GM10248 (cell line): ENCODE data around the gene PCSK6.

Experiments used
- CTCF ChIA-PET: fragments of 300-600 bp; sonication (Branson Sonifier 250); formaldehyde crosslinking; extraction: SDS; loops from one replicate; lab custom pipeline; 2021; ENCODE audit warnings: antibody characterized with exemption; lab: Yijun Ruan, JAX
- POLR2A ChIA-PET: fragments of 350-650 bp; sonication (Branson Sonifier 250); formaldehyde crosslinking; extraction: SDS; loops from one replicate; lab custom pipeline; 2020; ENCODE audit warnings: antibody characterized with exemption; lab: Yijun Ruan, JAX
- DNase-seq: peaks from one replicate; pipeline ENCODE4 v3.0.0; 2012; ENCODE audit errors: extremely low spot score
- CTCF ChIP-seq: IDR thresholded peaks from 2 replicates; pipeline ENCODE4 v1.5.1; 2012; ENCODE audit warnings: mild to moderate bottlenecking, low read depth; ENCODE audit errors: extremely low read depth, missing control alignments, control extremely low read depth

The PCSK6 gene

DNA sequence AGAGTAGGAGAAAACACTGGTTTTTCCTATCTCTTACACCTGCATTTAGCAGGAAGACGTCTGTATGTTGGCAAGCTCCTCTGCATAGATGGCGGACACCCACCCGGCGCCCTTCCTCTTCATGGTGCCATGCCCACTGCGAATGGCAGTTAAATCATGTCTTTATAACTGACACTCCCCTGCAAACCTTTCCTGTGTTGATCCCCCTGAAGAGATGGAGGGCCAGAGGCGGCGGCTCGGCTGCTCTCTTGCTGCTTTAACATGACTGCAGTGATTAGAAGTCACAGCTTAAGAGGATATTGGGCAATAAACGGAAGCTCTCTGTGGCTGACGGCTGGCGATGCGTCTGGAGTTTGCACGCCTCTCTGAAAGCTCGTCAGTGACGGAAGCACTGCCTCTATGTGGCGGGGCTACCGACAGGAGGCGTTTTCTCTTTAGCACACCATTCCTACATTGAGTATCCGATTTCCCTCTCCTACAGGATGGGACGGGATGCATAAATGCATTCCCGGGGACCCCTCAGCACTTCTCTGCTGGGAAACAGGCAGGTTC lies 168.9 kb downstream of the PCSK6 start:
- ChIA-PET CTCF (interaction anchor here (0.6 to 2.2 kb wide), 7 partner anchors 8 to 333 kb away, joined by 3 to 9 read pairs (median 3); no protein-coding TSS in a partner anchor), POLR2A (no interaction called here)
- DNase-seq: peak; percentile 60
- peak; percentile 12 for TF ChIP-seq CTCF

DNA sequence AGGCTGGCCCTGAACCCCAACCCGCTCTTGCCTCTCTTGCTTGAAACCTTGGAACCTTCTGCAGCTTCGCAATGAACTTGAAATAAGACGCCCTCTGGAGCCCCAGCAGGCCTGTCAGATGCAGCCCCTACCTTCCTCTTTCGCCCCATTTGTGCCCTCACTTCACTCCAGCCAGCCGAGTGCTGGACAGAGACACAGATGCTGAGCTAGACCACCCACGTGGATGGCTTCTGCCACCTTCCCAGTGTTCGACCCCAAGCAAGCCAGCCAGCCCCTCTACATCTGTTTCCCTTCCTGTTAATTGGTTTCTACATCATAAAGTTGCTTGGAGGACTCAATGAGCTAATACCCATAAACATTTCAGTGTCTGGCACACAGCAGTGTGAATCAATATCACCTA lies 170.7 kb downstream of the PCSK6 start:
- DNase-seq: no peak
- TF ChIP-seq CTCF: no peak
- CTCF ChIA-PET: interaction anchor here (0.9 to 2.0 kb wide), 4 partner anchors 17 to 322 kb away, joined by 3 to 7 read pairs (median 5); no protein-coding TSS in a partner anchor
- POLR2A ChIA-PET: no interaction called here

- TF ChIP-seq CTCF: no peak
- no peak for DNase-seq
- ChIA-PET POLR2A (no interaction called here), CTCF (interaction anchor here (0.9 to 1.5 kb wide), 3 partner anchors 20 to 323 kb away, joined by 3 to 7 read pairs (median 3); no protein-coding TSS in a partner anchor)
Observed at GRCh38 chr15:101318147-101318819, 171.2 kb downstream of the PCSK6 start.

DNA sequence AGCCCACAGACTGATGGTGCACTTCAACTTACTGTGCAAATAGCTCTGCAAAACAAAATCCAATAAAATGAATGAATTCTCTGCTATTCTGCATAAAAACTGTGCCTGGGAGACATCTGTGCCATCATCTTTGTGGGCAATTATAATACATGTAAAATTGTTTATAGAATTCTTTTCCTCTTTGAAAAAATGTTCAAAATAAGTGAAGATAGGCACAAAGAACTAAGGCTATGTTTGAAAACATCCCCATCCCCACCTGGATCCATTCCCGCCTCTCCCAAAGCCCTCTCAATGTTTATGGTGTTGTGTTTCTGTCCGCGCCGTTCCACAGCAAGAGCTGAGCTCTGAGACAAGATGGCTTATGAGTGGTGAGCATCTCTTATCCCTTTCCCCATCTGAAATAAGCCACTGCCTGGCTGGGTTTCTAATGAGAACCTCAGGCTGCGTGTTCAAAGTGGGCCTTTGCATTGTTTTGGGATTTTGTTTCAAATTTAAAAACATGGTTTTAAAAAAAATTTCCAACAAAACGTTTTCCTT lies 172.1 kb downstream of the PCSK6 start:
- no peak for DNase-seq
- CTCF ChIA-PET: no interaction called here
- no peak for TF ChIP-seq CTCF
- POLR2A ChIA-PET: no interaction called here

- POLR2A ChIA-PET: no interaction called here
- no peak for DNase-seq
- CTCF ChIA-PET: no interaction called here
- no peak for TF ChIP-seq CTCF
Observed at GRCh38 chr15:101316529-101316928, 173.0 kb downstream of the PCSK6 start.

- ChIA-PET CTCF (interaction anchor here (1.5 kb wide), 1 partner anchor 13 kb away, joined by 5 read pairs; no protein-coding TSS in a partner anchor), POLR2A (no interaction called here)
- no peak for DNase-seq
- no peak for TF ChIP-seq CTCF
Observed at GRCh38 chr15:101315736-101316135, 173.8 kb downstream of the PCSK6 start.
